GM18520 (cell line): ENCODE results near the gene STX11.

ENCODE experiments used
- ATAC-seq: cut with Tn5 transposase; IDR thresholded peaks from one replicate; pipeline ENCODE4 v1.9.1; 2021; ENCODE audit not compliant: unreplicated experiment

Gene STX11

DNA sequence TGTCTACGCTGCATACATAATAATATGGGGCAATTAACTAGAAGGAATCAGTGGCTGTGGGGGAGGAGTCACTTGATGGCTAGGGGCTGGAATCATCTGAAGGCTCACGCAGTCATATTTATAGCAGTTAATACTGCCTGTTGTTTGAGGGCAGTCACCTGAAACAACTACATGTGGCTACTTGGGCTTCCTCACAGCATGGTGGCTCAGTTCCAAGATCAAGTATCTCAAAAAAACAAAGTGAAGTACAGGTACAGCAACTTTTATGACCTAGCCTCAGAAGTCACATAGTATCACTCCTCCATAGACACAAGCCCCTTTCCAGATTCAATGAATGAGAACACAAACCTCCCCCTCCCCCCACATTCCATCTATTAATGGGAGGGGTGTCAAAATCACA lies 63.7 kb downstream of the STX11 start:
- ATAC-seq, result no peak

DNA sequence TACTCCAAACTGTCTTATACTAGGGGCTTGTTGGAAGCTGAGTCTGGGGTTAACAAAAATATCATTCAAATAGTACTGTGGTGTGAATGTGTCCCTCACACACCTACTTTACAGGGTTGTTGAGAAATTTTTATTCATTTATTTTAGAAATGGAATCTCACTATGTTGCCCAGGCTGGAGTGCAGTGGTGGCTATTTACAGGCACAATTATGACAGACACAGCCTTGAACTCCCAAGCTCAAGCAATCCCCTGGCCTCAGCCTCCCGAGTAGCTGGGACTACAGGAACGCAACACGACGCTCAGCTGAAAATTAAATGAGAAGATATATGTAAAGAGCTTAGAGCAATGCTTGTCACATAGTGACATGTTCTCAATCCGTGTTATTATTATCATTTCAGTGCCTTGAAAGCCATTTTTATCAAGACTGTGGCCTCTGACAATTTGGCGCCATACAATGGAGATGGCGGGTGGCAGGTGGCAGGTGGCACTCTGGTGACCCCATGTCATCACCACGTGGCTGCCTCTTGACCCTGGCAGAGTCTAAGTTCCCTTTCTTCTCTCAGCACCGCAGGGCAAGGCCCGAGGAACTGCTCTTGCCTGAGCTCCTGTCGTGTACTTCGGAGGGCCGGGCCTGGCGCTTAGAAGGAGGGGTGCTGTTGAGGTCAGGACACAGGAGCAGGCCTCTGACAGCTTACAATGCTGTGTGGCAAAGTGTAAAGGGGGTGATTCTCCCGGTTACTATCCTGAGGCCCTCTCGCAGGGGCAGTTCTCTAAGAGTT lies 64.5 kb downstream of the STX11 start:
- no peak for ATAC-seq

DNA sequence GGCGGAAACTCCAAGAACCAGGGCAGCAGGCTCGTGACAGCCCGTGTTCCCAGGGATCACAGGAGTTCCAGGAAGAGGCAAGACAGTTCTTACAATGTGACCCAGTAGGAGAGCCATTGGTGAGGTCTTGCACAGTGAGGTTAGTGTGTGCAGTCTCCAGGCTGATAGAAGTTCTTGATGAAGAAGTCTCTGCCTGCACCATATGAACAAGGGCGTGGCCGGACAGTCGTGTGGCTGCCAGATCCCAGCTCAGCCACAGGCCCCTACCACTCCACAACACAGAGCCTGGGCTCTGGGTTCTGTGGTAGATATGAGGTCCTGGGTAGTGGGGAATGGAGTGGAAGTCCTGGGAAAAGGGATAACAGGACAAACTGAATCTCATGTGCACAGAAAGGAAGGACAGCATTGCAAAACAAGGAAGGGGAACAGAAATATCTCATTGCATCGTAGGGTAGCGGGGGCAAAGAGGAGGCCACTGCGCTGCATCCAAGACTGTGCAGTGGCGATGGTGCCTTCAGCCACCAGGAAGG lies 65.2 kb downstream of the STX11 start:
- no peak for ATAC-seq

DNA sequence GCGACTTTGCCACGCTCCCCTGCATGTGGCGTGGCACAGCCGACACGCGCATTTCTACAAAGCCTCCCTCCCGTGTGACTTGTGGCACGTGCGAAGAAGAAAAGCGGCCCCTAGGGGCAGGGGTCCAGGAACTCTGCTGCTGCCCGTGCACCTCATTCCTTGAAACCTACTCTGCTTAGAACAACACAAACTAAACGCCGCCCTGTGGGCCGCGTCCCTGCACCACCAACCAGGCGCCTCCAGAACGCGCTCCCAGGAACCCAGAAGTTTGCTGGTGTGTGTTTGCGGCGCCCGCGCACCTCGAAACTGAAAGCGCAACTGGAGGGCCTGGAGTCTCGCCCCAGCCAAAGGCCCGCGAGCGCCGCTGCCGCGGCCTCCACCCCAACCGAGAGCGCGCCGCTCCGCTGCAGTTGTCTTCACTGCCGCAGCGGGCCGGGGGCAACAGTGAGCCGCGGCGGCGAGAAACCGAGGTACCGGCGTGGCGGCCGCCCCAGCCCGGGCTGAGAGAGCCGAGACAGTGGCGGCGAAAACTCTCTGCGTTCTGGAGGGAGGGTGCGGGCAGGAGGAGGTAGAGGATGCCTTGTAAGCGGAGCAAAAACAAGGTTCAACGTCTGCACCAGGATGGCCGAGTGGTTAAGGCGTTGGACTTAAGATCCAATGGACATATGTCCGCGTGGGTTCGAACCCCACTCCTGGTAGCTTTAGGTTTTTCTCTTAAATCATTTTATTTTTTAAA lies 65.8 kb downstream of the STX11 start:
- peak; percentile 87 for ATAC-seq

DNA sequence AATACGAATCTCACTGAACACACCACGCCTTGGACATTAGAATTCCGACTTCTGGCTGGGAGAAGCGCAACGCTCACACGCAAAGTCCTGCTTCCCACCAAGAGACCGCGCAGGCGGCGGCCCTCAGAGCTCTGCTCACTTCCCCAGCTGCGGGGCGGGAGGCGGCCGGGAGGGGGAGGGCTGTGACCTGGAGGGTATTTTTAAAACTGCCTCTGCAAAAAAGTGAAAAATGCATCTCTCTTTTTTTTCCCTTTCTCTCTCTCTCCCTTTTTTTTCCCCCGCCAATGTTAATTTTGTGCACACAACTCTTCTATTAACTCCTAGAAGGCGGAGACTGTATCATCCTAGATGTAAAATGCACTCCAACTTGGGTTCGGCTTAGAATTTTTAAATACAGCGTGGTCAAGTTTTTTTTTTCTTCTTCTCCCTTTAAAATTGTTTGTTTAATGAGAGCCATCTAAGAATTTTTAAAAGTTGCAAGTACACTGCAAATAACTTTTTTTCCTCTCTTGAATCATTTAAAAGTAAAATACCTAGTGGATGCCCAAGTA lies 66.4 kb downstream of the STX11 start:
- peak; percentile 14 for ATAC-seq

DNA sequence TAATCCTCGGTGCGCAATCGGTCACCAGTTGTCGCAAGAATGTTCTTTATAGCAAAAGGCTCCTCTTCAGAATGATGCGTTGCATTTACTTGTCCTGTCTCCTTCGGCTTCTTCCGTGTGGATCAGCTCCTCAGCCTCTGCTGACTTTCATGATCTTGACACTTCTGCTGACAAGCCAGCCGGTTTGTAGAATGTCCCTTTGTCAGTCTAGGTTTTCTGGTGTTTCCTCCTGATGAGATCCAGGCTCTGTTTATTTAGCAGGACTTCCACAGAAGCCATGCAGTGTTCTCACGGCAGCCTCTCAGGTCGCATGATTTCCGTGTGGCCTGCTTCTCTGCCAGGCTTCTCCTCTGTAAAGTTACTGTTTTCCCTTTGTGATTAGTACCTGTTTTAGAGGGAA lies 66.9 kb downstream of the STX11 start:
- ATAC-seq, result no peak

DNA sequence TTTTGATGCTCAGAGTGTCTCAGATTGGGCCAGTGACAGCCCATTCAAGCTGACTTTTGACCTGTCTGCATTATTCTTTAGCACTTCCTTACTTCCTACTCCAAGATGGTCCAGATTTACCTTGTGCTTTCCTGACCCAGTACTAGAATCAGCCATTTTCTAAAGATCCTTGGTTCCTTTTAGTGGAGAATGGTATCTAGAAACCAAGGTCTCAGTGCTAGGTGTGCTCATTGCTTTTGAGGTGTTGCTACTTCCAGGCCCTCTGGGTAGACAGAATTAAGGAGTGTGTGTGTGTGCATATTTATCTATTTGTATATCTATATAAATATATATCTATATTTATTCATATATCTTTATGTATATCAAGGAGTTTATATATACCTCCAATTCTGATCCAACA lies 67.5 kb downstream of the STX11 start:
- ATAC-seq, result no peak

DNA sequence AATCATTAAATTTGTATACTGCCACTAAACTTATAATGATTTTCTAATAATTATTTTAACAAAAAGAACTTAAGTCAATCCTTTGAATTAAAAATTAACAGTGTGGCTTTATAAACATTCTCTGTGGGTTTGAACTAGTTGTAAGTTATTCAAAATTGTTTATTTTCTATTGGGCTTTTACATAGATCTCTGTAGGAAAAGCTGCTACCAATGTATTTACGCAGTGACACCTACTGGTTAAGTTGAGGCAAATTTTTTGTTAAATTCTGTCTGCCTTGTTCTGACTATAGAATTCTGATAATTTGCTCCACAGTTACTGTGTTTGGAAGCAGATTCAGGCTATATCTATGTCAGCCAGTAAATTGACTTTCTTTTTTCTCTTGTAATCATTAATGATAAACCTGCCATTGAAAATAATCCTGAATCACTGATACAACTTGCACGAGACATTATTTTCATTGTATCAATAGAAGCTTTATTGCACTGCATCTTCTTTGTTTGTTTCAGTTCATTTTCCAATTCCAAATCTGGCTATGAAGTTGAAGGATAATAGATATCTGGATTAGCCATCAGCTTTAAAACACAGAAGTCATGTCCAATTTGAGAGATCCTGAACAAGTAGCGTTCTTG lies 68.9 kb downstream of the STX11 start:
- ATAC-seq, result no peak

DNA sequence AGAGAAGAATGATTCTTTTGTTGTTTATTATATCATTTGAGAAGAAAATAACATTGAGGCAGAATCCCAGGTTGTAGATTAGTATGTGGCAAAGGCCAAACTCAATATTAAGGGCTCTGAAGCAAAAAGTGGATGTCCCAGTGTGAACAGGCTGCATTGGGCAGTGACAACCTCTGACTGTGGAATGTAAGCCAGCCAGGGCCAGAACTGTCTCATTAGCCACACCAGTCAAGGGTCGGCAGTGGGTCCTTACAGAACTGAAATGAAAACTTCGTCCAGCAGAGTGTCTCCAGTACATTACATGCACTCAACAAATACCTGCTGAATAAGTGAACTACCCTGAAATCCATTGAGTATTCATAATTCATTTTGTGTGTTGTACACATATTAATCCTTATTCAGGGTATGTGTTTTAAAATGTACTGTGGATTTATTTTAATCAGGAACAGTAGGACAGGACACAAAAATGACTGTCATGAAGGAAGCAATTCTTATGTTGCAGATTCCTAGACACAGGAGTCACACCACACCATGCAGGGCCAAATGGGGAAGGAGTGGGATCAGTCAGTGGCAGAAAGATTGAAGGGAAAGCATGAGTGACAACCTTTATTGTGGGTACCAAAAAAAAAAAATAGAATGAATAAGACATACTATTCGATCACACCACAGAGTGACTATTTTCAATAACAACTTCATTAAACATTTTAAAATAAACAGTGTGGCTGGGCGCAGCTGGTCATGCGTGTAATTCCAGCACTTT lies 69.9 kb downstream of the STX11 start:
- ATAC-seq, result no peak

DNA sequence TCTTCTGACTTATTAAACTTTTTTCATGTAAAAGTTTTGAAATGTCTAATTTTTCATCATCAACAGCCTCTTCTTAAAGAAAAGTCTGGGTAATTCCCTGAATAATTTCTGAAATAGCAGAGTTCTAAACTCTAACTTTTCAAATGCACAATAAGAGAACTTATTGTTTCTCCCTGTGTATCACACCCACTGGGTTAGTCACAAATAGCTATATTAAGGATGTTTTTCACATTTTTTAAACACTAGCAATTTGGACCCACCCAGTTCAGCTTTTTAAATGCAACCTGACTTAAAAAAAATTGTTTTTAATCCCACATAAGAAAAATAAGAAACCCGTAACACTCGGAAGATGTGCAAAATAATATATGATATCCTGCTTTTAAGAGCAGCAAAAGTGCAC lies 73.4 kb downstream of the STX11 start:
- no peak for ATAC-seq

DNA sequence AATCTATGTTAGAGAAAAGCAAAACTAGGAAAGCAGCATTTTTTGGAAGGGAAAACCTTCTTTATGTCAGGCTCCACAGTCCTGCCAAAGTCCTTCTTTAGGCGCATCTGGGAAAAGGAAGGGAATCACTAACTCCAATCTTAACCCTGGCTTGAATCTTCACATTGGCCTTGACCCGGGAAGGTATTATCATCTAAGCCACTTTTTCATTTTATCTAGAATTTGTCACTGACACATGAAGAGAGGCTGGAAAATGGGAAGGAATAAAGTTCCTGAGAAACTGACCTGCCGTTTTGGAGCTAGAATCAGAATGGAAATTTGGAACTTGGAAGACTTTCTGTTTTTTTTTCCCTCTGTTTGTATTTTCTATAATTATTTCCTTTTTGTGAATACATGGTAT lies 81.4 kb downstream of the STX11 start:
- ATAC-seq, result no peak

DNA sequence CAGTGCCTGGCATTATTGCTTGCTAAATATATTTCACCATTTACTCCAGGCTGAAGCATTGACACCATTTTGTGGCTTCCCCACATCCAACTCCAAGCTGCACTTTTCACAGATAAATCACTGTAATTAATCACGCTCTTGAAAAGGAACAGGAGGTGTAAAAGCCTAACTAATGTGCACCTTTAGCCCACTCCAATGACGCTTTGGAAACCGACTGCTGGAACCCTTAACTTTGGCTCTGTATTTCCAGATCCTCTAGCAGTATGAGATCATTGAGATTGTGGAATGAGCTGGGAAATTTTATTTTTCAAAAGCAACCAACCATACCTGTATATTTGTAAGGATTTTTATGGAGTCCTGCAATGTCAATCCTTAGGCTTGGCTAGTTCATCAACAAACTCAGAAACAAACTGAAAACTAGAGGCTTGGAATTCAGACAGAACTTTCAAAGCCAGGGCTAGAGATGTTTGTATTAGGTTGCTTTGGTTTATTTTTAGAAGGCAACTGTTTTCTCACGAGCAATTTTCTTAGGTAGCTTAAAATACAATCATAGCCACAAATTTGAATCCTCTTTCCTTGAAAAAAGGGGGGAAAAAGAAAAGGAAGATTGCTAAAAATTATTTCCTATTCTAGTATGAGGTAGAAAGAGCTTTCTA lies 82.0 kb downstream of the STX11 start:
- ATAC-seq, result no peak

DNA sequence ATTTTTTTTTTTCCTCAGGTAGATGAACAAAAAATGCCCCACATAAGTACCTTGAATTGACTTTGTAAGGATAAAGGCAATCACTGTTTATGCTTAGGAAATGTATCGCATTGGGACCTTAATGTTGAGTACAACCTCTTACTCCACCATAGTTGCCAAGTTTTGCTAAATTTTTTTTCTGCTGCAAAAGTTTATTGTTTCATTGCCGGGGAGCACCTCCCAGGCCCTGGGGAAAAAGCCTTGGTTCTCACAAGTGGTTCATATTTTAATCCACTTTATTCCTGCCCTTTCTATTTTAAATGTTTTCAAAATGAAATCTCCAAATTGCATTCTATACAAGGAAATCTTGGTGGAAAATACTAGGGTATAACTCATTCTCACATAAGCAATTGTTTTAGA lies 82.5 kb downstream of the STX11 start:
- no peak for ATAC-seq

DNA sequence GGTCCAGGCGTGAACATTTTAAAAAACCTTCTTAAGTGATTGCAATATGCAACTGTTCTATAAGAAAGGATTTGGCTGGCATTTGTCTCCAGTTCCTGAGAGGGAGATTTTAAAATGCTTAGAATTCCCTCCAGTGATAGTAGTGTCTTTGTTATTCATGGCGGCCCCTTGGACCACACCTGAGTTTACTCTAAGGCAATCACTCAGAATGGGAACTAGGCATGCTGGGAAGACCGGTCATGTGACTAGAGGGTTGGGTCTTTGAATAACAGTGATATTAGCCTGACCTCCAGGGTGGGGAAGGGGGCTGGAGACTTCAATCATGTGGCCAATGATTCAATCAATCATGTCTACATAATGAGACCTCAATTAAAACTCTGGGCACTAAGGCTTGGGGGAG lies 84.1 kb downstream of the STX11 start:
- ATAC-seq, result no peak

DNA sequence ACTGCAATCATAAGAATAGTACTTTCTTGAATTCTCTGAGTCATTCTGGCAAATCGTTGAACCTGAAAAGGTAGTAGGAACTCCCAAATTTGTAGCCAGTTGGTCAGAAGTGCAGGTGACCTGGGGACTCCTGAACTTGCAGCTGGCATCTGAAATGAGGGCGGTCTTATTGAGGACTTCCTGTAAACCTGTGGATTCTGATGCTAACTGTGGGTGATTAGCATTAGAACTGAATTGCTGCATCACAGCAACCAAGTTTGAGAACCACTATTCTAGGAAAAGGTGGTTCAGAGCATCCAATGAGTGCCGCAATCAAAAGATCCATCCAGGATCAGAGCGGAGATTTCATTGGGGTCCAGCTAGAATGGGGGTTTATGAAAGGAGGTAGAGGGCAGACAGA lies 84.6 kb downstream of the STX11 start:
- ATAC-seq, result no peak
